Peyer's patch (tissue), 4 donors: ENCODE results near the gene IMPDH2.

ENCODE experiments used
- POLR2A ChIP-seq, 2 donors: fragments of 450-650 bp; IDR thresholded peaks; one replicate each; pipeline ENCODE4 v1.5.1; 2017; ENCODE audit warnings: antibody characterized with exemption in 2 of 2, mild to moderate bottlenecking in 2 of 2, moderate library complexity in 2 of 2
- TF ChIP-seq, protein P1 (sequence below), 6 experiments: fragments of 450-650 bp in 4 of 6; fragments of 200-600 bp in 2 of 6; sonication (generic) in 1 of 6; IDR thresholded peaks; one replicate each; pipeline ENCODE4 v1.5.1; 2017 to 2019; ENCODE audit warnings: antibody characterized with exemption in 6 of 6, mild to moderate bottlenecking in 3 of 6, moderate library complexity in 1 of 6

DNA sequence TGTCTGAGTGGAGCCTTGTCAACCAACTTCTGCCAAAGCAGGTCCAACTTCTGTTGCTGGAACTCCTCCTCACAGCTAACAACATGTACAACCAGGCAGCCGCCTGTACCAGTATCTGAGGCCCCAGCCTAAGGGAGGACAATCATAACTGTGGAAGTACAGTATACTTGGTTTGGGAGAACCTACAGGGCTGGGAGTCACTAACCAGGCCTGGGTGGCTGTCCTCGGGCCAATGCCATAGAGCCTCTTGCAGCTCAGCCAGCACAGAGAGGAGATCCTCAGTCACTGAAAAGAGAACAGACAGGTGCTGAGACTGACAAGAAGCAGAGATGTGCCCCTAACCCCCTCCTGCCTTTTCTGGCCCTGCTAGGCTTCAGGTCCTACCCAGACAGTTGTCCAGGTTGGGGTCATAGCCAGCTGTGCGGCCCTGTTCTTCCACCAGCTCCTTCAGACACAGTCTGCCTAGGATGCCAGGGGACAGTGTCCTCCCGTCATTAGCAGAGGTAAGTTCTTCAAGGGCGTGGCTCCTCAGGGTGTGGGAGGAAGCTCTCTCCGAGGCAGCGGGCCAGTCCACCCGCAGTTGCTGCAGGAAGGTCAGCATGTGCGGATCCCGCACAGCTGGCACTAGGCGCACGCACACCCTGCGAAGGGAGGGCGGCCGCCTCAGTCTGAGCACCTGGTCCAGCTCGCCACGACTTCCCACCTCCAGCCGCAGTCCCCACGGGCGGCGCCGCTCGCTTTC lies 11.8 kb downstream of the IMPDH2 start:
- TF ChIP-seq, protein P1, sequence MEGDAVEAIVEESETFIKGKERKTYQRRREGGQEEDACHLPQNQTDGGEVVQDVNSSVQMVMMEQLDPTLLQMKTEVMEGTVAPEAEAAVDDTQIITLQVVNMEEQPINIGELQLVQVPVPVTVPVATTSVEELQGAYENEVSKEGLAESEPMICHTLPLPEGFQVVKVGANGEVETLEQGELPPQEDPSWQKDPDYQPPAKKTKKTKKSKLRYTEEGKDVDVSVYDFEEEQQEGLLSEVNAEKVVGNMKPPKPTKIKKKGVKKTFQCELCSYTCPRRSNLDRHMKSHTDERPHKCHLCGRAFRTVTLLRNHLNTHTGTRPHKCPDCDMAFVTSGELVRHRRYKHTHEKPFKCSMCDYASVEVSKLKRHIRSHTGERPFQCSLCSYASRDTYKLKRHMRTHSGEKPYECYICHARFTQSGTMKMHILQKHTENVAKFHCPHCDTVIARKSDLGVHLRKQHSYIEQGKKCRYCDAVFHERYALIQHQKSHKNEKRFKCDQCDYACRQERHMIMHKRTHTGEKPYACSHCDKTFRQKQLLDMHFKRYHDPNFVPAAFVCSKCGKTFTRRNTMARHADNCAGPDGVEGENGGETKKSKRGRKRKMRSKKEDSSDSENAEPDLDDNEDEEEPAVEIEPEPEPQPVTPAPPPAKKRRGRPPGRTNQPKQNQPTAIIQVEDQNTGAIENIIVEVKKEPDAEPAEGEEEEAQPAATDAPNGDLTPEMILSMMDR (IDR thresholded peaks at IDR 0.05), result no peak
- peak; percentile 33 to 40 for TF ChIP-seq POLR2A (IDR thresholded peaks at IDR 0.05)
